Activated CD8-positive, alpha-beta memory T cell treated with anti-CD3 and anti-CD28 coated beads, Interleukin-2, amount 50 U/mL, for 48 hours (primary cell): ENCODE measurements around the gene ALOX5.
"Not testable (repeated sequence)": the region's sequence is repeated elsewhere in the genome, so short reads cannot be mapped to it uniquely, and the experiment has no call there.

Source experiments
- DNase-seq: peaks from one replicate; pipeline ENCODE4 v3.0.0-alpha.2; 2020

The ALOX5 gene

GRCh38 chr10:45375101-45375500, 1.1 kb downstream of the ALOX5 start:
- DNase-seq, result no peak

DNA sequence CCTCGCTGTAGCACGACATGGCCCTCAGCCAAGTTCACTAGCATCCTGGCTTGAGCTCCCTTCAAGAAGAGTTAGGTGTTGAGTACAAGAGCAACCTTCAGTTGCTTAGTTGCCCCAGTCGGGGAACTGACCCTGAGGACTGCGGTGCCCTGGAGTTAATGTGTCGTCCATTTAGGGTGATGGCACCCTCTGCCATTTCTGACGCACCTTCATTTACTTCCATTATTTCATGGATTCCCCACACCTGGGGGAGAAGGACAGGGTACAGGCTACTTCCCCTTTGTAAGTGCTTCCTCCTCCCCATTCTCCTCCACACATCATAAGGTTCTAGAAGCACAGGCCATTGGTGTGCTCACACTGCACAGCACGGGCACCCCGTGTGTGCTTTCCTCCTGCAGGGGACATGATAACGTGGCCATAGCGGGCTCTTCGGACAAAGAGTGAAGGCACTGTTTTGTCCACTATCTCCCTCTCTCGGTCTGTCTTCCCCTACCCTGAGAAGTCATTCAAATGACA, 1.8 kb downstream of the ALOX5 start:
- DNase-seq, result no peak

GRCh38 chr10:45376371-45376801, 2.4 kb downstream of the ALOX5 start:
- DNase-seq, result no peak

DNA sequence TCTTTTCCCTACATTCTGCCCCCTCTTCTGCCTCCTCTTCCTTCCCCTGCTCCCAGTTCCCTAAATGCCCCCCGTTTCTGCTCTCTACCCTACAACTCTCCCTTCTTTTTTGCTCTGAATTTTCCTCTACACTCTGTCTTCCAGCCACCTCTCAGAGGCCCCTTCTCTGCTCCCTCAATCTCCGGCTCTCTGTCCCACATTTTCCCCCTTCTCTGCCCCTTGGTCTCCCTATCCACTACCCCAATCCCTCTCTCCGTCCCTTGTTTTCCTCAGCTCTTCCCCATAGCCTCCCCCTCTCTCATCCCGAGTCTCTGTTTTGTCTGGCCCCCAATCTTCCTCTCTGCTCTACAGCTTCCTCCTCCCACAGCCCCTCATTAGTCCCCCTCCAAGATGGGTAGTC, 3.3 kb downstream of the ALOX5 start:
- DNase-seq, result no peak

DNA sequence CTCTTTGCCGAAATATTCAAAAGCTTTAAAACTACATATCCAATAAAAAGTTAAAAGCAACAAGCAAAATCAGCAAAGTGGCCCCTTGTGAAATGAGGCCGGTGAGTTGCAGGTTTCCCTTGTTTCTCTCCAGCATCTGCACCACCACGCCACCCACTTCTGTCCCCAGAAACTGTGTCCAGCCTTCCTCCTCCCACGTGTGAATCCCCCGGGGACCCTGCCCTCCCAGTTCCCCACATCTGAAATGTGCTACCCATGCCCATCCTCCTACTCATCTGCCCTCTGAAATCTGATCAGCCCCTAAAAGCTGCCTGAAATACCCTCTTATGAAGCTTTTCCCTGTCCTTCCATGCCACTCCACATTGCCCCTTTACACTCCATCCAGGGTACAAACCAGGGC, 3.8 kb downstream of the ALOX5 start:
- no peak for DNase-seq

DNA sequence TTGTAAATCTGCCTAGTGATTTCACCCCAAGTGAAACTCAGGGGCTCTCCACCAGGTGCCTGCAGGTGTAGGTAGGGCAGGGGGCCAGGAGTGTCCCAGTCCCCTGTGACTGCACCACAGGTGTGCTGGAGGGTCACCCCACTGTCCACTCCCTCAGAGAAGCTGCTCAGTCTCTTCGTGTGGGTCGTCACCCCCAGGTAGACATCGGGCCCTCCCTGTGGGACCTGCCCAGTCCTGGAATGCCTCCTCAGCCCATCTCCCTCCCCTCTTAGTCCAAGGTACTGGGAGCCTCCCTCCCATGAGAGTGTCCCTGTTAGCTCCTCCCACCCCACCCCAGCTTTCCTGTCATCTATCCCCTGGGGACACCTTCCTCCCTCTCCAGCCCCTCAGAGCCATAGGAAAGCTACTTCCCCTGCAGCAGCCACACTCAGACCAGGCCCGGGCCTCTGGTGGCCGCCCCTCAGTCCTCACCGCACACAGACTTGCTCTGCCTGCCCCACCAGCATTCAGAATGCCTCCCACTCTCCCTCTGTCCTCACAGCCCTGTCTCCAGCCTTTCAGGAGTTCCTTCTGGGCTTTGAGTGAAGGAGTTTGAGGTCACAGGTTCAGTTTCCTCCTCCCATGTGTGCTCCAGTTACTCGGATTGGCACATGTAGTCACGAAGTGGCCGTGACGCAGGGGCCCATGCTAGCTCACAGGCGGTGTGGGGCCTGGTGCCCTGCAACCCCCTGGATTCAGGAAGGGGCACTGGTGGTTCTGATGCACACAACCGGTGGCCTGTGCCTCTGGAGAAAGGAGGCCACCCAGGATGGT, 5.1 kb downstream of the ALOX5 start:
- no peak for DNase-seq

GRCh38 chr10:45379891-45380540, 6.0 kb downstream of the ALOX5 start:
- no peak for DNase-seq

DNA sequence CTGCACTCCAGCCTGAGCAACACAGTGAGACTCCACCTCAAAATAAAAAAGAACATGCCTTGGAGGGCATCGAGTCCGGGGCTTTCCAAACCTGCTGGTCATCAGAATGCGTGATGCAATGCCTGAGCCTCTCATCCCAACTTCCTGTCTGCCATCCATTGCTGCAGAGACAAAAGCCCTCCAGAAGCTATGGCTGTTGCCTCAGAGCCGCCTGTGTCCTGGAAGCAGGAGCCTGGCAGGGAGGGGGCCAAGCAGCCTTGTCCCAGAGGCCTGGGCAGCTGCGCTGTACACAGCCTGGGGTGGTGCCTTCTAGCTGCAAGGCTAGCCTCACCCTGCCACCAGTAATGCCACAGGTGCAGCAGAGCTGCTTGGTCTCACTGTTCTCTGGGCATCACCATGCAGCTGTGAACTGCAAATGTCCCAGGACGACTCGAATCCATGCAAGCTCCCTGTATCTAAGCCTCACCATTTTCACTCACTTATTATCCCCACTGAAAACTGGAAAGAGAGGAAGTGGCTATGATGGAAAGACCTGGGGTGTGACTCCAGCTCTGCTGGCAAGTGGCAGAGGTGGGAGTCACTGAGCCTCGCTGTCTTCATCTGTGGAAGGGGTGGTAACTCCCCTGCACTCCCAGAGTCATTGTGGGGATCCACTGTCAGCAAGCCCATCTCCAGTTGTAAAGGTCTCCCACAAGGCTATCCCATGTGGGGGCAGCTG, 7.0 kb downstream of the ALOX5 start:
- DNase-seq, result no peak

DNA sequence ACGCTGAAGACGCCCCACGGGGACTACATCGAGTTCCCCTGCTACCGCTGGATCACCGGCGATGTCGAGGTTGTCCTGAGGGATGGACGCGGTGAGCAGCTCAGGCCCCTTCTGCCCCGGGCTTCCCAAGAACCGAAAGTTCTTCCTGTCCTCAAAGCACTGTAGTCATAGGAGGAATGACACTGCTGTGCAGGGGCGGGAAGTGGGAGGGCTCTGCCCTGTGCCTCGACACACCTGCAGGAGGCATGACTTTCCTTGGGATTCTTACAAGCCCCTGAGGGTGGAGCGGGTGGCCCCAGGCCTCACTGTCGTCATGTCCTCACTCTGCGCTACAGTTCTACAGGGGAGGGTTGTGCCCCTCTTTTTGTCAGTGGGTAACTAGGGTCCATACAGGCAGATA, 8.6 kb downstream of the ALOX5 start:
- no peak for DNase-seq

GRCh38 chr10:45383682-45384330, 9.8 kb downstream of the ALOX5 start:
- DNase-seq, result no peak

DNA sequence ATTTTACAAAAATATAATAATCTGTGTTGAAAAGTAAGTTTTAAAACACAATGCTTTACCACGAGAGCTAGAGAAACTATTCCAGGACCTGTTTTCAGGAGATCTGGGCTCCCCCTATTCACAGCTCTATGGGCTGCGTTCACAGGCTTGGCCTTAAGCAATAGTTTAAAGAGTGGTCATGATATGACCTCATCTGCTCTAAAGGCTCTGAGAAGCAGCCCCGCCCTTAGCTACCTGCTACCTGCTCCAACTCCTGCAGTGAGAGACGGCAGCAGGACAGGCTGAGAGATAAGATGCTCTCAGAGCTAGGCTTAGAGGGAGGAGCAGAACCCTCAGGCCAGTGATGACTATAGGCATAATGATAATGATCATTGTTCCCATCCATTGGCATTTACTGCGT, 12.6 kb downstream of the ALOX5 start:
- DNase-seq, result no peak

- DNase-seq, result no peak
Measured at GRCh38 chr10:45387096-45387893, 13.3 kb downstream of the ALOX5 start.

DNA sequence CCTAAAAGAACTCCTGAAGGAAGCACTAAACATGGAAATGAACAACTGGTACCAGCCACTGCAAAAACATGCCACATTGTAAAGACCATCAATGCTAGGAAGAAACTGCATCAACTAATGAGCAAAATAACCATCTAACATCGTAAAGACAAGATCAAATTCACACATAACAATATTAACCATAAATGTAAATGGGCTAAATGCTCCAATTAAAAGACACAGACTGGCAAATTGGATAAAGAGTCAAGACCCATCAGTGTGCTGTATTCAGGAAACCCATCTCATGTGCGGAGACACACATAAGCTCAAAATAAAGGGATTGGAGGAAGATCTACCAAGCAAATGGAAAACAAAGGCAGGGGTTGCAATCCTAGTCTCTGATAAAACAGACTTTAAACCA, 15.7 kb downstream of the ALOX5 start:
- not testable (repeated sequence) for DNase-seq

DNA sequence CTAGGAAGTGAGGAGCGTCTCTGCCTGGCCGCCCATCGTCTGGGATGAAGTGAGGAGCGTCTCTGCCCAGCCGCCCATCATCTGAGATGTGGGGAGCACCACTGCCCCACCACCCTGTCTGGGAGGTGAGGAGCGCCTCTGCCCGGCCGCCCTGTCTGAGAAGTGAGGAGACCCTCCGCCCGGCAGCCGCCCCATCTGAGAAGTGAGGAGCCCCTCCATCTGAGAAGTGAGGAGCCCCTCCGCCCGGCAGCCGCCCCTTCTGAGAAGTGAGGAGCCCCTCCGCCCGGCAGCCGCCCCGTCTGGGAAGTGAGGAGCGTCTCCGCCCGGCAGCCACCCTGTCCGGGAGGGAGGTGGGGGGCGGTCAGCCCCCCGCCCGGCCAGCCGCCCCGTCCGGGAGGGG, 17.6 kb downstream of the ALOX5 start:
- DNase-seq, result not testable (repeated sequence)

GRCh38 chr10:45395554-45395953, 21.5 kb downstream of the ALOX5 start:
- DNase-seq, result no peak

DNA sequence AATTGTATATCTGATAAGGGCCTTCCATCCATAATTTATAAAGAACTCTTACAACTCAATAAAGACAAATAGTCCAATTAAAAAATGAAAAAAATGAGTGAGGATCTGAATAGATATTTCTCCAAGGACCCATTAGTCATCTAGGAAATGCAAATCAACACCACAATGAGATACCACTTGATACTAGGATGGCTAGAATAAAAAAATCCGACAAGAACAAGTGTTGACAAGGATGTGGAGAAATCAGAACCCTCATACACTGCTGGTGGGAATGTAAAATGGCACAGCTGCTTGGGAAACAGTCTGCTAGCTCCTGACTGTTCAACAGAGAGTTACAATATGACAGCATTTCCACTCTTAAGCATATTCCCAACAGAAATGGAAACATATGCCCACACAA, 24.6 kb downstream of the ALOX5 start:
- DNase-seq, result no peak

- DNase-seq, result no peak
Measured at GRCh38 chr10:45399113-45399512, 25.1 kb downstream of the ALOX5 start.

- DNase-seq, result no peak
Measured at GRCh38 chr10:45403151-45403550, 29.1 kb downstream of the ALOX5 start.

DNA sequence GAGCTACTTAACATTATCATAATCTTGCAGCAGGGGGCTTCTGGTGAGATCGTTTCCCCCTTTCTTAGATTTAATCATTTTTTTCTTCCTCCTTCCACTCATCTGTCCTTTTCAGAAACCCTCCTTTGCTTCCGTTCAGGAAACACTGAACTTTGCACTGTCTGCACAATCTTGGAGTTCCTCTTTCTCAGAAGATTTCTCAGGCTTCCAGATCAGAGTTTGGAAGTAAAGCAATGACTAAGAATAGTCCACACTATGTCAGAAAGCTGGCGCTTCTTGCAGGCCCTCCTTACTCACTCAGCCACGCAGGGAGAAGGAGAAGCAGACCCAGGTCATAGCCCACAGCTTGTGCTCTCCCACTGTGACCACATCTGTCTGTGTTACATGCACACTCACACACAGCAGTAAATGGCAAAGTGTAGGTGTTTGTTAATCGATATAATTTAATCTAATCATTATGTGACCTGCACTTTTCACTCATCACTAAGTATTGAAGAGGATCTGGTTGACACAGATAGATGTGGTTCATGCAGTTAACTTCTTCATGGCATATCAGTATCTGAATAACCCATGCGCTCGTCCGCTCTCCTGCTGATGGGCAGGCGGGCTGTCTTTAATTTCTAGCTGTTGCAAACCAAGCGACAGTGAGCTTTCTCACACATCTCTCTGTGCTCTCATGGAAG, 30.2 kb downstream of the ALOX5 start:
- no peak for DNase-seq

GRCh38 chr10:45404770-45405120, 30.7 kb downstream of the ALOX5 start:
- DNase-seq, result no peak

DNA sequence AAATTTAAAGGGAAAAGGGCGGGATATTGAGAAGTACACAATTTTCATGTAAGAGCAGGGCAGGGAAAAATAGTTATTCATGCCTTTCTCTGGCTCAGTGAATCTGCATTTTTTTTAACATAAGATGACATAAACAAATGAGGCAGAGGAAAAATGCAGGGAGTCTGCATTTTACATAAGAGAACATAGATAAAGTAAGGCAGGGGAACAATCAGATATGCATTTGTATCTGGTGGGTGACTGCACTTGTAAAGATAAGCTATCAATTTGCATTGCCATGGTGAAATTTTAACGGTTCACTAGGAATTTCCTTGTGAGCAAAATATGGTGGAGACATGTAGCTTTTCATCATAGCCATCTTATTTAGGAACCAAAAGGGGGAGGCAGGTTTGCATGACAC, 33.5 kb downstream of the ALOX5 start:
- no peak for DNase-seq
